GM06990 (cell line): ENCODE measurements around the gene CEP152.
"Not testable (repeated sequence)": the region's sequence is repeated elsewhere in the genome, so short reads cannot be mapped to it uniquely, and the experiment has no call there.

Experiments used
- DNase-seq: peaks from one replicate; pipeline ENCODE4 v3.0.0-alpha.2; 2011; ENCODE audit not compliant: insufficient read length; ENCODE audit errors: extremely low read depth
- H3K27me3 ChIP-seq: replicated peaks from 2 replicates; pipeline ENCODE4 v1.6.0; 2011; ENCODE audit warnings: low read length; ENCODE audit not compliant: control insufficient read depth, insufficient read depth
- H3K36me3 ChIP-seq: 2 replicates; pipeline ENCODE4 v1.5.1; 2011; ENCODE audit warnings: low read length; ENCODE audit not compliant: control insufficient read depth, insufficient read depth
- H3K4me3 ChIP-seq: replicated peaks from 2 replicates; pipeline ENCODE4 v1.5.1; 2011; ENCODE audit warnings: low read depth, mild to moderate bottlenecking, control low read depth, low read length
- TF ChIP-seq, protein P1 (sequence below): IDR thresholded peaks from 2 replicates; pipeline ENCODE4 v1.5.1; 2011; ENCODE audit warnings: low read length, control low read depth, mild to moderate bottlenecking, inconsistent platforms; ENCODE audit not compliant: insufficient read depth, poor library complexity, severe bottlenecking

The CEP152 gene

DNA sequence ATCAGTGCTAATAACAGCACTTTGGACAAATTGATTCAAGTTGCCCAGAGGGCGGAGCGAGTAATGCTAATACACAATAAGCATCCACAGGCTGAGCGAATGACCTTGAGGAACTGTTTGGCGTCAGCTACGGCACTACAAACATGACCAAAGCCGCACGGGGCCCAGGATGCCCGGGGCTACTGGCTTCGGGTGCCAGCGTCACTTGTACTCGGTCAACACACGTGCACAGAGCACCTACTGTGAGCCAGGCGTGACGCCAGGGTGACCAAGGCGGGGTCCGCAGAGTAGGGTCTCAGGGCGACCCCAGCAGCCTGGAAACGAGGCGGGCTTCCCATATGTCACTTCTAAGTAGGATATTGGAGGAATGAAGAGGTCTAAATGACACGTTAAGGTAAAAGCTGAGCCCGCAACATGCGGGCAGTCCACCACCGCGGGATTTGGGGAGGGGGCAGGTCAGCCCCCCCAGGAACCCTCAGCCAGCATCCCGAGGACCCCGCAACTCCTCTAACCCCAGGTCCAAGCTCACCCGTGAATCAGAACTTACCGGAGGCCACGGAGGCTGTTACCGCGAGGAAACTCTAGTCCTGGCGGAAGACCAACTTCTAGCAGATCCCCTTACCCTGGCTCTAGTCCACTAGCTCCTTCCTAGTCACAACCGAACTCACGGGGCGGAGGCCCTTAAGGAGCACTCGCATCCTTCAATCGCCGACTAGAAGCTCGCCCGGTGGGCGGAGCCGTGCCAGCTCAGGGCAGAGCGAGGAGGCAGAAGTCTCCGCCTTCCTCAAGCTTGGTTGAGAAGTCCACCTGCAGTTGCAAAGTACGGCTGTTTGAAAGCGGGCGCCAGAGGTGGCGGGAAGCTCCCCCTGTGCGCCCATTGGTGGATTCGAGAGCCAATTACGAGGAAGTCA, at the start of gene CEP152:
Gene CEP152 (minus strand): TSS at position 656 of the 911 bp plus-strand sequence. CDS start 5,420 bp downstream, outside the sequence.
- Histone ChIP-seq H3K36me3 (no peaks in the 10 kb centered on the region), H3K27me3 (no peaks in the 10 kb centered on the region), H3K4me3 (peak within 1 kb of the TSS; percentile 81)
- TF ChIP-seq, protein P1, sequence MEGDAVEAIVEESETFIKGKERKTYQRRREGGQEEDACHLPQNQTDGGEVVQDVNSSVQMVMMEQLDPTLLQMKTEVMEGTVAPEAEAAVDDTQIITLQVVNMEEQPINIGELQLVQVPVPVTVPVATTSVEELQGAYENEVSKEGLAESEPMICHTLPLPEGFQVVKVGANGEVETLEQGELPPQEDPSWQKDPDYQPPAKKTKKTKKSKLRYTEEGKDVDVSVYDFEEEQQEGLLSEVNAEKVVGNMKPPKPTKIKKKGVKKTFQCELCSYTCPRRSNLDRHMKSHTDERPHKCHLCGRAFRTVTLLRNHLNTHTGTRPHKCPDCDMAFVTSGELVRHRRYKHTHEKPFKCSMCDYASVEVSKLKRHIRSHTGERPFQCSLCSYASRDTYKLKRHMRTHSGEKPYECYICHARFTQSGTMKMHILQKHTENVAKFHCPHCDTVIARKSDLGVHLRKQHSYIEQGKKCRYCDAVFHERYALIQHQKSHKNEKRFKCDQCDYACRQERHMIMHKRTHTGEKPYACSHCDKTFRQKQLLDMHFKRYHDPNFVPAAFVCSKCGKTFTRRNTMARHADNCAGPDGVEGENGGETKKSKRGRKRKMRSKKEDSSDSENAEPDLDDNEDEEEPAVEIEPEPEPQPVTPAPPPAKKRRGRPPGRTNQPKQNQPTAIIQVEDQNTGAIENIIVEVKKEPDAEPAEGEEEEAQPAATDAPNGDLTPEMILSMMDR, result no peak
- DNase-seq, result peak; percentile 99

DNA sequence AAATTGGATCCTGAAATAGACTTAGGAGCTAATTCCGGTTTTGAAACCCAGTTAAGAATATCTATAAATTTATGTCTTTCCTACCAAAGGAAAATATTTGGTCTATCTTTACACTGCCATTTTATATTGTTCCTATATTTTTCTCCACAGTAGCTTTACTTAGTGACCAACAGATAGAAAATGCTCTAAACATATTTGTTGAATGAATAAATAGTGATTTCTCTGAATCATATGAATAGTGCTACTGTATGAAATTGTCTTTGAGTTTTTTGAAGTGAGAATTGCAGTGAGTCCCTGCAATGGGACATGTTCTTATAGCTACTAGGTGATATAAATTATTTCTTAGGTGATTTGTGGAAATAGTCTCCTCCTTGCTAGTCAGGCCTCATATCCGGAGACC, 48.6 kb upstream of the CEP152 start:
- no peaks in the 10 kb centered on the region for H3K27me3 ChIP-seq
- DNase-seq, result no peak
- TF ChIP-seq, protein P1, result no peak
- no peaks in the 10 kb centered on the region for H3K36me3 ChIP-seq
- H3K4me3 ChIP-seq, result no peak overlapping the region

GRCh38 chr15:48858401-48858800, 47.5 kb upstream of the CEP152 start:
- no peak for DNase-seq
- no peaks in the 10 kb centered on the region for H3K27me3 ChIP-seq
- no peak overlapping the region for H3K4me3 ChIP-seq
- H3K36me3 ChIP-seq, result no peaks in the 10 kb centered on the region
- TF ChIP-seq, protein P1, result no peak

- DNase-seq, result no peak
- Histone ChIP-seq H3K27me3 (no peaks in the 10 kb centered on the region), H3K36me3 (no peaks in the 10 kb centered on the region), H3K4me3 (no peak overlapping the region)
- TF ChIP-seq, protein P1, result no peak
These were observed 46.1 kb upstream of the CEP152 start for GRCh38 chr15:48856942-48857341.

GRCh38 chr15:48855501-48856440, 44.9 kb upstream of the CEP152 start:
- DNase-seq, result no peak

GRCh38 chr15:48854434-48854833, 43.6 kb upstream of the CEP152 start:
- not testable (repeated sequence) for H3K27me3 ChIP-seq, DNase-seq, H3K36me3 ChIP-seq, H3K4me3 ChIP-seq

More at GRCh38 chr15:48855501-48856440, 44.9 kb upstream of the CEP152 start:
- TF ChIP-seq, protein P1, result no peak
- Histone ChIP-seq H3K27me3 (no peaks in the 10 kb centered on the region), H3K4me3 (no peak overlapping the region), H3K36me3 (no peaks in the 10 kb centered on the region)
